ENCODE data around the gene FBXL17. TPM values are rescaled to one million over a fixed set of nuclear protein-coding genes. Genes with fewer than 3 reads are reported as not detected.

The FBXL17 gene
- total RNA-seq, 2 donors from 2014 or later, result 3.1 to 7.0 TPM

DNA sequence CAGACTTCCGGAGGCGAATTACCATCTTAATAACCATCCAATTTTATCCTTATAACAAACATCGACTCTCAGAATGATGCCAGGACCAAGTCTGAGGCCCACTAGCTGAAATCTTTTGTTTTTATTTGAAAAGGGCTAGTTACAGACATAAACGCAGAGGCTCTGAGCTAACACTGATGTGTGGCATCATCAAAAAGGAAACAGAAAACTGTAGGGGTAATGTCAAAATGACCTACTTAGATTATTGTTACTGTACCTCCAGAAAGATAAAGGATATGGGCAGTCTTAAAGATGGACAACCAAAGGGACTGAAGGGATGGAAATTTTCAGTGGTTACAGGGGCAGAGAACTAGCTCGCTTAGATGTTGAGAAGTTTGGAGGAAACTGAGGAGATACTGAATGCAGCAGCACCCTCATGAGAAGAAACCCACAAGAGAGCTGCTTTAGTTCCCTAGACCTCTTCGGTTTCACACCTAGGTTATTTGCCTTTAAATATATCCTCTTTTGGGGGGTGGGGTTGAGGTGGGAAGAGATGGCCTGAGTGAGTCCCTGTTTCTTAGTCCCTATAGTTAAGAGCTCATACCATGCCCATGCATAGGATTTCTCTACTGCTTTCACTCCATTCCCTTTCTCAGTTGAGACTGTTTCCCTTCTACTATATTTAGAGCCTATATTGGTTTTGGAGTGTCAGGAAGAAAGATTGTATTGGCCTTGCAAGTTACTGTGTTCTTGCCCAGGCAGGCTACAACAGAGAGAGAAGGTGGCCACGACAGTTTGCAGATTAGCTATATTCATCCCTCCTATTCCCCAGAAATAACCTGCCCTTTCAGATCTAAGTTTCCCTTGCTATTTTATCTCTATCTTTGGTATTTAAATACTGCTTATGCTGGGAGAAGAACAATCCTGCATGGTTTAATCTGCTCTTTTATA lies 390.8 kb downstream of the FBXL17 start:
- Mint-ChIP-seq H3K36me3 (no peaks in the 10 kb centered on the region), H3K9me3 (no peaks in the 10 kb centered on the region), H3K27ac (no peak overlapping the region)
- ATAC-seq (no peak), DNase-seq (ENCODE audit: low spot score in 2 of 2) (no peak)

DNA sequence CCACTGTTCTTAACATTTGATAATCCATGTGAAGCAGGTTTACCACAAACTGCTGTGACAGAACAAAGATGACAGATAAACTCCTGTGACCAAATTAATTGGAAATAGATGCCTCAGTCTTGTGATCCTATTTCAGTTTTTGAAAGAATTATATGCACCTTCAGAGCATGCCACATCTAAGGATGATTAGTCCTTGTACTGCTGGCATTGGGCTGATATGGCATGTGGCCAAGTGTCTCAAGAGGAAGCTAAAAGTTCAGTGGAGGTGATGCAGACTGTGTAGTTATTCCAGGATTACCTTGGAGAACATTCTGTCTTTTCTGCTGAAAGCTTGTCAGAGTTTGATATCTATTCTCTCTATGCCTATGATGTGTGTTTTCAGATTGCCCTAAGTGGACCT lies 396.8 kb downstream of the FBXL17 start:
- H3K9me3 Mint-ChIP-seq, result no peaks in the 10 kb centered on the region
- ATAC-seq (no peak), DNase-seq (ENCODE audit: low spot score in 2 of 2) (no peak)
- H3K36me3 Mint-ChIP-seq, result no peaks in the 10 kb centered on the region
- H3K27ac Mint-ChIP-seq, result no peak overlapping the region

DNA sequence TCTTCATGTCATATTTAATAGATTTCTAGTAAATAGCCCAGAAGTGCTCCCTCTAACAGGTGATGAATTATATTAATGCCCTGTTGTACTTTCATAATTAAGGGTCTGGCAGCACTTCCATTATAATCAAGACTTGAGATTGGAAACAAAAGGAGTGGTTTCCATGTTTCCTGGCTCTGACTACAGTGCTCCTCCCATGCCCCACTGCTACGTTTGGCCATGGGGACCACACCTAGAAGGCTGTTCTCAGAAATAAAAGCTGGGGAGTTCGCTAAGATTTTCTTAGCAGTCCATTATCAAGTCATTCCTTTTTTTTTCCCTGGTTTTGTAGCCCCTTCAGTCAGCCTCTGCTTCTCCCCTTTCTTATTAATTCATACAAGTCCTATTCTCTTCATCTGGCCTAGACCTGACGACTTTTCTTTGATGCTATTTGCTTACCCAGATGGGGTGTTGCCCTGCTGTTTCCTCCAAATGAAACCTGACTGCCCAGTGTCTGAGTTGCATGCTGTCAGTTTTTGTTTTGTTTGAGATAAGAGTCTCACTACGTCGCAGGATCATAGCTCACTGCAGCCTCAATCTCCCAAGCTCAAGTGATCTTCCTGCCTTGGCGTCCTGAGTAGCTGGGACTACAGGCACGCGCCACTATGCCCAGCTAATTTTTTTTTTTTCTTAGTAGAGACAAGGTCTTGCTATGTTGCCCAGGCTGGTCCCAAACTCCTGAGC lies 399.0 kb downstream of the FBXL17 start:
- DNase-seq (ENCODE audit: low spot score in 2 of 2), result no peak

DNA sequence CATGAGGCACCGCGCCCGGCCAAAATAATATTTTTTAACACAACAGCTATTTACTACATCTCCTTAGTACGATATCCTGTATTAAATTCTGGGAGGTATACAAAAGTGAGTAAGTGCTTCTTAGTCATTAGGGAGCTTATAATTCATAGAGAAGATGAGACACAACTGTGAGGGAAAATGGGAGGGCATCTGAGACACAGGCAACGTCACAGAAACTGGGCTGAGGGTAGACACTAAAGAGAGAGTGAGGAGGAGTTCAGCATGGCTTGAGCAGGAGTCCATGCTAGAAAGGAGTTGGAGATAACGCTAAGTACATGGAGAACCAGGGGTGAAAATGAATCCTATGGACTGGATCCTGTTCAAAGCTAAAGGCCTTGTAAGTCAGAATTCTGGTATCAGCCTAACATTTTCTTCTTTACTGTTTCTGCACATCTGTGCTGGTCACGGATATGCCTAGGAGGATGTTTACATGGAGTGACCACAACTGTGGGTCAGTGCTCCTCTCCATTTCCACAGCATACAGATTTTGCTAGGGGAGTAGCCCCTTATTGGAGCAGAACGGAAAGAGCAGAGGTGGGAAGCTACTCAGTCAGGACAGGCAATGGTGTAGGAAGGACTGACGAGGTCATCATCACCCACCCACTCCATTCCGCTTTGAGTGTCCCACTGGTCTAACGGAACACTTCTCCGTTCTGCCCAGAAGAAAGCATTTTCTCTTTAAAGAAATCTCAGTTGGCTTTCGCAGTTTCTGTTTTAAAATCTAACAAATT lies 400.8 kb downstream of the FBXL17 start:
- no peak for ATAC-seq
- H3K27ac Mint-ChIP-seq, result no peak overlapping the region
- no peaks in the 10 kb centered on the region for H3K36me3 Mint-ChIP-seq
- no peaks in the 10 kb centered on the region for H3K9me3 Mint-ChIP-seq
- no peak for DNase-seq (ENCODE audit: low spot score in 2 of 2)

More for the DNA sequence above, 399.0 kb downstream of the FBXL17 start:
- no peaks in the 10 kb centered on the region for H3K36me3 Mint-ChIP-seq
- H3K27ac Mint-ChIP-seq, result peak overlapping the region; percentile 13 to 51
- no peak for ATAC-seq
- H3K9me3 Mint-ChIP-seq, result no peaks in the 10 kb centered on the region

DNA sequence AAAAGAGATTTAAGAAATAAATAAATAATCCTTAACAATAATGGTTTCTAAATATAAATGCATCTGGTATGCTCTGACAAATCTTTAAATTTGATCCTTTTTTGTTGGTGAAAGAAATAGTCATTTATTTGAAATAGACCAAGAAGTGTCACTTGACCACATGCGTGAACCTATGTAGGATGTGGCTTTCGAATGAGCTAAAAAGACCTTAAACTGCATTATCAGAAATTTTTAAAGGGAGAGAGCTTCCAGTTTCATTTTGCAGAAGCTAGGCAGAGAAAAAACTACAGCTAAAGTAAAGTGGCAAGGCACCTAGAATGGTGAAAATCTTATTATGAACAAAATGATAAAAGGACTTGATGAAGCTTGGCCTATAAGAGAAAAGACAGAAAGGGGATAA lies 402.0 kb downstream of the FBXL17 start:
- ATAC-seq (no peak), DNase-seq (ENCODE audit: low spot score in 2 of 2) (no peak)
- H3K9me3 Mint-ChIP-seq, result no peaks in the 10 kb centered on the region
- no peaks in the 10 kb centered on the region for H3K36me3 Mint-ChIP-seq
- H3K27ac Mint-ChIP-seq, result no peak overlapping the region

DNA sequence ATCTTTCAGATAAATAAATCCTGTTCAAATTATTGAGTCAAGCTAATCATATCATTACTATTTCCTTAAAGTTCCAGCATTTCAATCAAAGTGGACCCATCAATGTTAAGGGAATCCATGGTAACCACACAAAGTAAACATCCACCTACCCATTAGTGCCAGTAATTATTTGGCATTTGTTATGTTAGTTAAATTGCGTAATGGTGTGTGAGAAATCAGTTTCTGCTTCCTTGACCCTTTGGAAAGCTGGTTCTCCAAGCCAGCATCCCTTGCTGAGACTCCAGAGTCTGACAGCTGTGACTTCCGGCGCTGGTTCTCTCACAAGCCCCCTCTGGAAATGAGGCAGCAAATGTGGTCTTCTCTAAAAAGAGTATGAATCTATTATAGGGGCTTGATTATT lies 402.6 kb downstream of the FBXL17 start:
- Mint-ChIP-seq H3K27ac (no peak overlapping the region), H3K36me3 (no peaks in the 10 kb centered on the region), H3K9me3 (no peaks in the 10 kb centered on the region)
- DNase-seq (ENCODE audit: low spot score in 2 of 2), result no peak
- no peak for ATAC-seq

DNA sequence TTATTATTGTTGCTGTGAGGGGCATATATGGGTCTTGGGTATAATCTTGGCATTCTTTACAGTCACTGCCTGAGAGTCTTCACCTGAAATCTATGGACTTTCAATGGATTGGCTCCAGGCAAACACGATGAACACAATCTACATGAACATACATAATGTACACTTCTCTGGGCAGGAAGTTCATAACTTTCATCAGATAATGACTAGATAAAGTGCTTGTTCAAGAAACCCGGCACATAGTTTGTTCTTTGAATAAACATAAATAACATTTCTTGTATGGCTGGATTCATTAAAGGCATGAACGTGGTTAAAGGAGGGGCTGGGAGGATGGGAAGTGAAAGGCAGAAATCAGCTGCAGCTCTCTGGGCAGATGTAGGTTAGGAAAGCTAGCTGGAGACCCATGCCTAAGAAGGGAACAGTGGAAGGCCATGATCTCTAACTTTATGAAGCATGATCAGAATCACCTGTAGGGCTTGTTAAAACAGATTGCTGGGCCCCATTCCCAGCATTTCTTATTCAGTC lies 404.3 kb downstream of the FBXL17 start:
- Mint-ChIP-seq H3K27ac (no peak overlapping the region), H3K9me3 (no peaks in the 10 kb centered on the region), H3K36me3 (no peaks in the 10 kb centered on the region)
- DNase-seq (ENCODE audit: low spot score in 2 of 2) (no peak), ATAC-seq (no peak)

DNA sequence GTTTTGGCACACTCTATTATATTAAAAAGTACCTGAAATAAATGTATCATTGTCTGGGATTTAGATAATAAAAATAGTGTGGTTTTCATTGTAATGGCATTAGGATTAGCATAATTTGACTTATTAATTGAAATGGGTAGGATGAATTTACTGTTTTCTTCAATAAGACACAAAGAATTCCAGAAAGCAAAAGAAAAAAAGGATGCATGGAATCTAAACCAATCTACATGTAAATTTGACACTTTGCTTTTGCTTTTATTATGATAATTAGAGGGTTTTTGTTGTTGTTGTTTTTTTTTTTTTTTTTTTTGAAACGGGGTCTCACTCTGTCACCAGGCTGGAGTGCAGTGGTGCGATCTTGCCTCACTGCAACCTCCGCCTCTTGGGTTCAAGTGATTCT lies 406.3 kb downstream of the FBXL17 start:
- Mint-ChIP-seq H3K27ac (no peak overlapping the region), H3K36me3 (peaks cover 0 to 4% of the 10 kb centered on the region in 2 donors), H3K9me3 (no peaks in the 10 kb centered on the region)
- ATAC-seq (no peak), DNase-seq (ENCODE audit: low spot score in 2 of 2) (no peak)

DNA sequence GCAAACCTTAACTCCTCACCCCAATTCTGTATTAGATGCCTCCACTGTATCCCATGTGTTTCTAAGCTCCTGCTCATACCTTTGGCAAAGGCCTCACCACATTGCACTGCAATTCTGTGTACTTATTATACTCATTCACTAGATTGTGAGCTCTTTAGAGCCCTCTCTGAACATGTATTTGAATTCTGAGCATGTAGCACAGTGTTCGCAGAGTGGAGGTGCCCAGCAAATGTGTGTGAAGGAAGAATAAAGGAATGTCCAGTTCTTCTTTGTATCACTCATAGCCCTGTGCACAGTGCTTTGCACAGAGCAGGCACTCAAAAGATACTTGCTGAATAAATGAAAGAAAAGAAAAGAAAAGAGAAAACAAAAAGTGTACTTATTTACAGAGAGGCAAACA lies 410.1 kb downstream of the FBXL17 start:
- DNase-seq (ENCODE audit: low spot score in 2 of 2), result no peak
- Mint-ChIP-seq H3K27ac (no peak overlapping the region), H3K9me3 (no peaks in the 10 kb centered on the region), H3K36me3 (peaks cover 0 to 7% of the 10 kb centered on the region in 2 donors)
- ATAC-seq, result no peak

DNA sequence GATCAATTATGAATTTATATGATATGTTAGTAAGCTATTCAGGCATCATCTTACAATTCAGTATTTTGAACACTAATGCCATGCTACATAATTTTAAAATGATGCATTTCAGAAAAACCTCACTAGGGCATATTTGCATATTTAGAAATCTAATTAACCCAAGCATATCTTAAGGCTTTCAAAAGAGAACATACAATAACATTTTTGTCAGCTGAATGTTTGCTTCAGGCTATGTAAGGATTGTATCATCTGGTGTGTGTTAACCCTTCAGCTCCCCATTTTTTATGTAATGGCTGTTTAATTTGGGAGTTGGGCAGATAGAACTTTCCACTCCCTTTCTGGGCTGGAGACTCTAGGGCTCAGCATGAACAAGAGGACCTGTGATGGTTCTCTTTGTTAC lies 412.1 kb downstream of the FBXL17 start:
- peaks cover 0 to 15% of the 10 kb centered on the region in 2 donors for H3K36me3 Mint-ChIP-seq
- ATAC-seq, result no peak
- H3K27ac Mint-ChIP-seq, result no peak overlapping the region
- DNase-seq (ENCODE audit: low spot score in 2 of 2), result no peak
- no peaks in the 10 kb centered on the region for H3K9me3 Mint-ChIP-seq

DNA sequence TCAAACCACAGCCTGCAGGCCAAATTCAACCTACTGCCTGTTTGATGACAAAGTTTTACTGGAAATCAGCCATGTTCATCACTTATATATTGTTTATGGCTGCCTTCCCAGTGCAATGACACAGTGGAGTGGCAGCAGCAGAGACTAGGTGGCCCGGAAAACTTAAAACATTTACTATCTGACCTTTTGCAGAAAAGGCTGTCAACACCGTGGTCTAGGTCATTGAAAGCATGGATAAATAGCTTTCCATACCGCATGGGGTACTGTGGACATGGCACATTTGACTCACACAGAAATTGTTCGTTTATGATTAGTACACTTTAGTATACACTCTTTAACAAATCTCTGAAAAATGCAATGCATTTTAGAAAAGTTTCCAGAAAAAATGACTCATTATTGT lies 412.9 kb downstream of the FBXL17 start:
- no peak for ATAC-seq
- Mint-ChIP-seq H3K9me3 (no peaks in the 10 kb centered on the region), H3K36me3 (peaks cover 0 to 15% of the 10 kb centered on the region in 2 donors), H3K27ac (no peak overlapping the region)
- no peak for DNase-seq (ENCODE audit: low spot score in 2 of 2)

DNA sequence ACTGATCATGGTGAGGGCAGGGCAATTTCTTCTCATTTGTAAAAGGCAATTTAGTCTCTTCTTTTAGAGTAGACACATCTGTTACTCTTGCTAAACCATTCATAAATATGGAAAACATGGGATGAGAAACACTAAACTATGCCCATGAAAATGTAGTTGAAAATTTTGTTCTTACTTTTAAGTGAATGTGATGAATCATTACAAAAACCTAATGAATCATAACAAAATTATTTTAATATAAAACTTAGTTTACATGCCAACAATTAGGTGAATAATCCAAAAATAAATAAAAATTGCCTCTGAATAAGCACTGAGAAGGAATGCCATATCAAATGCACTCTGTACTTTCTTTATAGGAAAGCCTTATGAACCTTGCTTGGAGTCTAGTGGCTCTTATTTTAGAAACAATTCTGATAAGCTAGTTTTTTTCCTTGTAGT lies 413.5 kb downstream of the FBXL17 start:
- Mint-ChIP-seq H3K27ac (no peak overlapping the region), H3K9me3 (no peaks in the 10 kb centered on the region), H3K36me3 (peaks cover 0 to 15% of the 10 kb centered on the region in 2 donors)
- ATAC-seq (no peak), DNase-seq (ENCODE audit: low spot score in 2 of 2) (no peak)

DNA sequence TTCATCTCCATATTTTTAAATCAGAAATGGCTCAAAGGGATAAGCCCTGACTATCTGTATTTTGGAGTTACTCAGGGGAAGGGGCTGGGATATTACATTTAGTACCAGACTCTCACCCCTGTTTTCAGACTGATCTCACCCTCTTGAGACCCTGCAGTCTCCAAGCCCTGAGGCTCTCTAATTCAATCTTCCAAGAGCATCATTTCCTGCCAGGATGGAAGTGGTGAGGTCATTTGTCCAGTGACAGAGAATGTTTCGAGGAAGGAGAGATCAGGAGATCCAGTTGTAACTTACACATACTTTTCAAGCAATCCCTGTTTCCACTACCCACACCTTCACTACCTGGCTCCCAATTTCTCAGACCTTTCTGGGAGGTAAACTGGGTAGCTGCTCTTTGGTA lies 415.7 kb downstream of the FBXL17 start:
- Mint-ChIP-seq H3K9me3 (no peaks in the 10 kb centered on the region), H3K27ac (no peak overlapping the region), H3K36me3 (peaks cover 0 to 12% of the 10 kb centered on the region in 2 donors)
- ATAC-seq, result no peak
- no peak for DNase-seq (ENCODE audit: low spot score in 2 of 2)

DNA sequence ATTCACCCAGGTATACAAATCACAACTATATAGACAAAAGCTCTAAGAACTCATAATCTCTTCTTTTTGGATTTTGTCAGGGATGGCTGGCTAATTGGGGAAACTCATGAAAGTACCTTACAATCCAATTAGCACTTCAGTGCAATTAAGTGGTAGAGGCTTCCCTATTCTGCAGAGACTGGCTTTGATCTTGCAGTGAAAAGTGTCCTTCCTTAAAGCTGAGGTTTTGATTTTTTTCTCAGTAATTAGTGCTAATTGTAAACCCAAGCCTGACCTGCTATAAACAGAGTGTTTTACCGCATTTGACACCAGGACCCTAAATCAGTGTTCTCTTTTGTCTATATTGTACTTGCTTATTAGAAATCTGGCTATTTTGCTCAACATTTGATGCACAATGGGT lies 417.2 kb downstream of the FBXL17 start:
- Mint-ChIP-seq H3K36me3 (peaks cover 0 to 12% of the 10 kb centered on the region in 2 donors), H3K27ac (no peak overlapping the region), H3K9me3 (no peaks in the 10 kb centered on the region)
- ATAC-seq (no peak), DNase-seq (ENCODE audit: low spot score in 2 of 2) (no peak)

DNA sequence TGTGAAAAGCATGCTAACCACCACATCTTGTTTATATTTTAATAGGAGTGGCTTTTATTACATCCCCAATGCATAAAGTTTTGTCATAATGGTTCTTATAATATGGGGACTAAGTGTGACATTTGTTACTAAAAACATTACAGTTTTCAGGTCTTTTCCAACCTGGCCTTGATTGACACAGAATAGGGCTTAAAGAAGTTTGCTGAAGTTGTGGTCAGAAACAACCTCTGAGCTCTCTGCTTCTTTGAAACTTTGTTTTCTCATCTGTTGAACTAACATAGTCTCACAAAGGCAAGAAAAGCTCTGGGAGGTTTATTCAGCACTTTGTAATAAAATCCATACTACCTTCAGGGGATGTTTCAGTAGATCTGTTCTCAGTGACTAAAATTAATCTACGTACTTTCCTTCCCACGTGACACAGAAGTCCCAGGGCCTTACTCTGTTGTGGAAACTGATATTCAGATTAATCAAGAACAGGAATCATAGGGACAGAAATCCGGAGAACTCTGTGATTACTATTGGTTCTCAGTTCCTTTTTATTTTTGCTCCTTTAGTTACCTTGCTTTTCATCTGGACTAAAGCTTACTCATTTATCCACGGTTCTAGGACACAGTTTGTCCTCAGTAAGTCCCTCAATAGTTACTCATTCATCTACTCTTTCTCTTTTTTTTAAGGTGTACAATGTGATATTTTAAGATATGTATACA lies 422.2 kb downstream of the FBXL17 start:
- DNase-seq (ENCODE audit: low spot score in 2 of 2), result no peak
- Mint-ChIP-seq H3K9me3 (no peaks in the 10 kb centered on the region), H3K27ac (peak overlapping the region in 1 of 2 donors; percentile 11), H3K36me3 (no peaks in the 10 kb centered on the region)
- ATAC-seq, result peak in 1 of 2 donors; percentile 37

DNA sequence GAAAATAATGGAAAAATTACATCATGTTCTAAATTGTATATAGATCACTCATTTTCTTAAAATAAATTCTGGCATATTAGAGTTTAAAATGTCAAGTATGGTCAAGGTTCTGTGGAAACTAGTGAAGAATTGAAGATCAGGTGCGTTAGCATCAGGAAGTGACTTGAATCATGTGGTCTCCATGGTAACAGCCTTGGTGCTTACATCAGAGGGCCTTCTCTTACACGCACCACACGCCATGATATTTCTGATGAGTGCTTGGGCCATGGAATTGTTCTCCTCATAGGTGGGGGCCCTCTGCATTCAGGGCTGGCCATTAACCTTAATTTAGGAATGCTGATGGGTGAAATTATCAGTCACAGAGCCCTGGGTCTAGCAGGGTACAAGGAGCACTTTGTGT lies 423.0 kb downstream of the FBXL17 start:
- Mint-ChIP-seq H3K9me3 (no peaks in the 10 kb centered on the region), H3K27ac (peak overlapping the region; percentile 11 to 84), H3K36me3 (no peaks in the 10 kb centered on the region)
- ATAC-seq, result peak; percentile 47 to 53
- no peak for DNase-seq (ENCODE audit: low spot score in 2 of 2)

Data from activated naive CD4-positive, alpha-beta T cell treated with anti-CD3 and anti-CD28 coated beads, Interleukin-2, amount 50 U/mL, for 72 hours (primary cell).